A549 (cell line): Measurements from ENCODE around the gene FBXO11. TPM values are rescaled to one million over a fixed set of nuclear protein-coding genes. Genes with fewer than 3 reads are reported as not detected.

Experiments
- ATAC-seq, 2 experiments: fragments of 200-7000 bp in 1 of 2; fragments of >200 bp in 1 of 2; cut with Nextera tagmentation in 1 of 2; cut with Tn5 transposase in 1 of 2; 3 replicates each; pipeline versions ENCODE4 v1.8.0 to v1.9.1; 2018 to 2020; ENCODE audit warnings: mild to moderate bottlenecking in 1 of 2, moderate library complexity in 1 of 2
- CTCF ChIA-PET: fragments of 300-600 bp; sonication (Branson Sonifier 250); formaldehyde crosslinking; extraction: SDS; loops from one replicate; lab custom pipeline; 2021; ENCODE audit warnings: antibody characterized with exemption, inconsistent platforms; lab: Yijun Ruan, JAX
- POLR2A ChIA-PET: fragments of 350-600 bp; formaldehyde crosslinking; extraction: SDS; loops from one replicate; lab custom pipeline; 2021; ENCODE audit warnings: antibody characterized with exemption, inconsistent platforms; lab: Yijun Ruan, JAX
- DNase-seq, 2 experiments: peaks; one replicate each; pipeline versions ENCODE4 v3.0.0 to v3.0.0-alpha.2; 2011 to 2016; ENCODE audit warnings: low read depth in 1 of 2, low spot score in 1 of 2
- FAIRE-seq: peaks from 2 replicates; lab custom pipeline; 2011; peaks lifted over from hg19 to GRCh38; lab: Jason Lieb, UNC
- H3K27ac ChIP-seq, 2 experiments: fragments of >200 bp; sonication (Bioruptor Twin); formaldehyde crosslinking; 3 replicates each; pipeline ENCODE4 v1.5.1; 2016 to 2017
- H3K4me1 ChIP-seq: fragments of >200 bp; sonication (Bioruptor Twin); formaldehyde crosslinking; 3 replicates; pipeline ENCODE4 v1.6.1; 2016
- H3K4me2 ChIP-seq: fragments of >200 bp; sonication (Bioruptor Twin); formaldehyde crosslinking; 3 replicates; pipeline ENCODE4 v1.6.1; 2016
- H3K4me3 ChIP-seq: fragments of >200 bp; sonication (Bioruptor Twin); formaldehyde crosslinking; 3 replicates; pipeline ENCODE4 v1.5.1; 2016
- H3K9me3 ChIP-seq: fragments of >200 bp; sonication (Bioruptor Twin); formaldehyde crosslinking; 3 replicates; pipeline ENCODE4 v1.6.1; 2016
- ATOH8 ChIP-seq: fragments of 250-450 bp; sonication (Bioruptor Pico); IDR thresholded peaks from 2 replicates; pipeline ENCODE4 v1.5.0; 2020; ENCODE audit warnings: low read depth, mild to moderate bottlenecking, moderate library complexity
- BCL3 ChIP-seq: fragments of >200 bp; sonication (Bioruptor Twin); formaldehyde crosslinking; IDR thresholded peaks from 3 replicates; pipeline ENCODE4 v1.6.1; 2016
- BHLHE40 ChIP-seq: IDR thresholded peaks from 2 replicates; pipeline ENCODE4 v1.6.1; 2012; ENCODE audit warnings: low read depth, low read length, inconsistent platforms
- CBX2 ChIP-seq: fragments of 200-600 bp; sonication (generic); IDR thresholded peaks from 2 replicates; pipeline ENCODE4 v1.6.1; 2016; ENCODE audit warnings: low read depth, mild to moderate bottlenecking, borderline replicate concordance
- CHD2 ChIP-seq: fragments of 150-350 bp; IDR thresholded peaks from 2 replicates; pipeline ENCODE4 v1.6.1; 2014; ENCODE audit warnings: low read length; ENCODE audit not compliant: partially characterized antibody
- E2F6 ChIP-seq: IDR thresholded peaks from 2 replicates; pipeline ENCODE4 v1.6.1; 2012; ENCODE audit warnings: low read depth, borderline replicate concordance
- EHMT2 ChIP-seq: fragments of 200-600 bp; sonication (generic); IDR thresholded peaks from 2 replicates; pipeline ENCODE4 v1.6.1; 2016; ENCODE audit warnings: antibody characterized with exemption, low read depth, mild to moderate bottlenecking, moderate library complexity
- EP300 ChIP-seq, 2 experiments: fragments of >200 bp; sonication (Bioruptor Twin); formaldehyde crosslinking; IDR thresholded peaks; 2 replicates in 1 of 2; 3 replicates in 1 of 2; pipeline ENCODE4 v1.6.1; 2016 to 2017
- ESRRA ChIP-seq: fragments of 150-350 bp; IDR thresholded peaks from 2 replicates; pipeline ENCODE4 v1.6.1; 2014; ENCODE audit warnings: mild to moderate bottlenecking, low read length, borderline replicate concordance
- FOSB ChIP-seq: fragments of 250-450 bp; sonication (Bioruptor Pico); IDR thresholded peaks from 2 replicates; pipeline ENCODE4 v1.5.0; 2020; ENCODE audit warnings: mild to moderate bottlenecking, moderate library complexity
- GATA3 ChIP-seq: IDR thresholded peaks from 2 replicates; pipeline ENCODE4 v1.6.1; 2012; ENCODE audit warnings: borderline replicate concordance
- HDAC2 ChIP-seq: fragments of 200-600 bp; sonication (generic); IDR thresholded peaks from 2 replicates; pipeline ENCODE4 v1.6.1; 2016
- HOXA7 ChIP-seq: fragments of 250-450 bp; sonication (Bioruptor Pico); IDR thresholded peaks from 2 replicates; pipeline ENCODE4 v1.5.0; 2020; ENCODE audit warnings: mild to moderate bottlenecking, moderate library complexity
- JUNB ChIP-seq: fragments of >200 bp; sonication (Bioruptor Twin); formaldehyde crosslinking; IDR thresholded peaks from 2 replicates; pipeline ENCODE4 v1.6.1; 2016
- KDM1A ChIP-seq: fragments of 200-600 bp; sonication (generic); IDR thresholded peaks from 2 replicates; pipeline ENCODE4 v1.6.1; 2016; ENCODE audit warnings: low read depth, mild to moderate bottlenecking
- MAZ ChIP-seq: fragments of 150-350 bp; IDR thresholded peaks from 2 replicates; pipeline ENCODE4 v1.6.1; 2014; ENCODE audit warnings: antibody characterized with exemption, low read depth, low read length, borderline replicate concordance
- MYC ChIP-seq: IDR thresholded peaks from 2 replicates; pipeline ENCODE4 v1.6.1; 2012; ENCODE audit warnings: mild to moderate bottlenecking, inconsistent platforms, low read length, improper control_type of control experiment, borderline replicate concordance
- NFE2L2 ChIP-seq: fragments of 150-350 bp; conservative IDR thresholded peaks from 2 replicates; pipeline ENCODE4 v1.6.1; 2014; ENCODE audit warnings: low read length
- PHF8 ChIP-seq: fragments of 200-600 bp; sonication (generic); IDR thresholded peaks from 2 replicates; pipeline ENCODE4 v1.6.1; 2016; ENCODE audit warnings: low read depth, mild to moderate bottlenecking, antibody characterized with exemption, moderate library complexity, borderline replicate concordance
- RARB ChIP-seq: fragments of 250-450 bp; sonication (Bioruptor Pico); IDR thresholded peaks from 2 replicates; pipeline ENCODE4 v1.8.0; 2021; ENCODE audit warnings: mild to moderate bottlenecking, moderate library complexity
- RFX5 ChIP-seq: fragments of 450-650 bp; IDR thresholded peaks from 2 replicates; pipeline ENCODE4 v1.7.1; 2014; ENCODE audit warnings: antibody characterized with exemption, mild to moderate bottlenecking, moderate library complexity
- TFCP2L1 ChIP-seq: fragments of 250-450 bp; sonication (Bioruptor Pico); IDR thresholded peaks from 2 replicates; pipeline ENCODE4 v1.5.0; 2021; ENCODE audit warnings: mild to moderate bottlenecking
- TP53 ChIP-seq: fragments of 250-450 bp; sonication (Bioruptor Pico); IDR thresholded peaks from 2 replicates; pipeline ENCODE4 v1.5.0; 2021; ENCODE audit warnings: mild to moderate bottlenecking, moderate library complexity
- ZC3H11A ChIP-seq: fragments of 450-650 bp; IDR thresholded peaks from 2 replicates; pipeline ENCODE4 v1.6.1; 2014; ENCODE audit warnings: antibody characterized with exemption, mild to moderate bottlenecking
- ZNF302 ChIP-seq: fragments of 250-450 bp; sonication (Bioruptor Pico); IDR thresholded peaks from 2 replicates; pipeline ENCODE4 v1.9.0; 2021; ENCODE audit warnings: inconsistent platforms, mild to moderate bottlenecking, moderate library complexity
- WGBS: methylation state at CpG from one replicate; pipeline ENCODE4 v1.1.6; 2017; ENCODE audit errors: missing lambda C conversion rate; 5-methylcytosine and 5-hydroxymethylcytosine counted together
- polyA plus RNA-seq, 4 experiments: library from polyadenylated mRNA; depleted of rRNA in 3 of 4; stranded (reverse); fragments of >200 nt; fragmentation: RNase III in 1 of 4; extraction: RNeasy Plus Mini Kit Qiagen cat#74134 plus additional on column Dnase treatment in 1 of 4; gene quantifications; 2 replicates in 3 of 4; 3 replicates in 1 of 4; pipeline ENCODE4 v1.2.3, GENCODE V29; 2011 to 2017
- small RNA-seq, 6 experiments: library from RNA; depleted of rRNA; stranded (forward); fragments of <200 nt; gene quantifications; one replicate each; pipeline ENCODE3, GENCODE V24; 2012

FBXO11 gene
- polyA plus RNA-seq, 2 of the 4 experiments (the other 2 are of a cell fraction): 51.1 to 61.4 TPM

GRCh38 chr2:47741637-47742036, 164.7 kb downstream of the FBXO11 start:
- H3K9me3 ChIP-seq: no peaks in the 10 kb centered on the region
- ChIA-PET CTCF (interaction anchor here (0.7 to 1.8 kb wide), 3 partner anchors 9 to 26 kb away, joined by 3 to 6 read pairs (median 5); no protein-coding TSS in a partner anchor), POLR2A (no interaction called here)
- H3K4me3 ChIP-seq: no peak overlapping the region
- ATAC-seq (no peak), FAIRE-seq (no peak)
- no peaks in the 10 kb centered on the region for H3K4me1 ChIP-seq
- 15% methylated on average over 3 of the region's 3 CpGs for WGBS
- TF ChIP-seq EP300 (IDR thresholded peaks at IDR 0.05): no peak
- TF ChIP-seq ZNF302 (CRISPR knock-in tag): no peak
- no peak for TF ChIP-seq ATOH8 (CRISPR knock-in tag)
- no peak for TF ChIP-seq HOXA7
- no peak for TF ChIP-seq FOSB (CRISPR knock-in tag)
- TF ChIP-seq E2F6: no peak
- TF ChIP-seq JUNB: no peak
- no peak for TF ChIP-seq GATA3
- no peak for TF ChIP-seq KDM1A
- TF ChIP-seq CBX2: no peak
- TF ChIP-seq HDAC2: no peak
- no peak for TF ChIP-seq MAZ
- TF ChIP-seq CHD2: no peak
- TF ChIP-seq ZC3H11A: no peak
- no peak for TF ChIP-seq RARB (CRISPR knock-in tag)
- no peak for TF ChIP-seq MYC
- no peak for TF ChIP-seq ESRRA
- TF ChIP-seq, all 56 proteins: peak for 0
- Histone ChIP-seq H3K4me2 (no peak overlapping the region), H3K27ac (no peak overlapping the region)
- no peak for DNase-seq

- CTCF ChIA-PET: interaction anchor here (0.7 to 1.8 kb wide), 3 partner anchors 10 to 26 kb away, joined by 3 to 6 read pairs (median 5); no protein-coding TSS in a partner anchor
- Histone ChIP-seq H3K4me1 (no peaks in the 10 kb centered on the region), H3K4me2 (no peak overlapping the region), H3K4me3 (no peak overlapping the region)
- POLR2A ChIA-PET: no interaction called here
- no peak for DNase-seq
- ATAC-seq: no peak
- no peak for TF ChIP-seq TP53 (CRISPR knock-in tag)
- no peak for TF ChIP-seq NFE2L2
- no peak for TF ChIP-seq ESRRA
- no peak for TF ChIP-seq EP300 (IDR thresholded peaks at IDR 0.05)
- TF ChIP-seq TFCP2L1: no peak
- TF ChIP-seq BHLHE40: no peak
- TF ChIP-seq BCL3: no peak
- TF ChIP-seq EHMT2: no peak
- no peak for TF ChIP-seq PHF8
- no peak for TF ChIP-seq RFX5
- TF ChIP-seq, all 56 proteins: peak for 0
- Histone ChIP-seq H3K27ac (no peak overlapping the region), H3K9me3 (no peaks in the 10 kb centered on the region)
- WGBS: 43% methylated on average over 3 of the region's 3 CpGs
- no peak for FAIRE-seq
Measured at GRCh38 chr2:47741101-47741500, 165.2 kb downstream of the FBXO11 start.

Small RNAs within 50 kb of the gene (small RNA-seq; reads per million reads assigned to genes)
- gene RF00026 (0 reads per million in 6 experiments), gene RPL36AP15 (0 reads per million in 6 experiments)

Other genes with a start within 250 kb of the FBXO11 start
- 85.5 and 108 TPM in 2 replicates for gene MSH6, start 123.4 kb downstream of the FBXO11 start, polyA plus RNA-seq (2011; rRNA removed)
- gene MSH6, start 123.4 kb downstream of the FBXO11 start, polyA plus RNA-seq (2017; fragmentation: RNase III; extraction: RNeasy Plus Mini Kit Qiagen cat#74134 plus additional on column Dnase treatment): 80.5 to 89.8 TPM (median 82.7 TPM) in 3 replicates